ENCODE results near the gene MAP1B.

- TF ChIP-seq CTCF (IDR thresholded peaks at IDR 0.05; ENCODE audit: low read length) (no peak), EZH2 (IDR thresholded peaks at IDR 0.05; ENCODE audit: borderline replicate concordance, low read length) (no peak)
Observed at GRCh38 chr5:72183101-72183520, 75.8 kb downstream of the MAP1B start.

All from OCI-LY1 (cell line).